PC-9 (cell line): ENCODE data around the gene ZSCAN1.

Source experiments
- EZH2 ChIP-seq: fragments of 200-600 bp; sonication (generic); IDR thresholded peaks from 2 replicates; pipeline ENCODE4 v1.8.0; 2017; ENCODE audit warnings: antibody characterized with exemption, low read depth
- TF ChIP-seq, protein P1 (sequence below): fragments of 200-600 bp; sonication (generic); conservative IDR thresholded peaks from 2 replicates; pipeline ENCODE4 v1.6.1; 2017; ENCODE audit warnings: mixed run types, antibody characterized with exemption, mild to moderate bottlenecking, moderate library complexity

DNA sequence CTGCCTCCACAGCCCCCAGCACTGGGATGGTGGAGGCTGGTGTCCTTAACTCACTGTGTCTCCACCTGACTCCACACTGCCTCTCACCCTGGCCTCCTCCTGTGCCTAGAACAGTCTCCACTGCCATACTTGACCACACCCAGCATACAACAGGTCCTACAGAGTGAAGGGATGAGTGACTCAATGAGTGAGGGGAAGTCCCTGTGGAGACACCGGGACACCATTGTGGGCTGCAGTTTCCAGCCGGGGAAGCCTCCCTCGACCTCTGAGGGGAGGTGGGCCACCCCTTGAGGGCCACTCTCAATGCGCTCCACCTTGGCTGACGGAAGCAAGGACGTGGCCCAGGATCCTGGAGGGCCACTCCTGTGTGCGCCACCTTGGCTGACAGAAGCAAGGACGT is 22.4 kb downstream of the ZSCAN1 start:
- TF ChIP-seq, protein P1, sequence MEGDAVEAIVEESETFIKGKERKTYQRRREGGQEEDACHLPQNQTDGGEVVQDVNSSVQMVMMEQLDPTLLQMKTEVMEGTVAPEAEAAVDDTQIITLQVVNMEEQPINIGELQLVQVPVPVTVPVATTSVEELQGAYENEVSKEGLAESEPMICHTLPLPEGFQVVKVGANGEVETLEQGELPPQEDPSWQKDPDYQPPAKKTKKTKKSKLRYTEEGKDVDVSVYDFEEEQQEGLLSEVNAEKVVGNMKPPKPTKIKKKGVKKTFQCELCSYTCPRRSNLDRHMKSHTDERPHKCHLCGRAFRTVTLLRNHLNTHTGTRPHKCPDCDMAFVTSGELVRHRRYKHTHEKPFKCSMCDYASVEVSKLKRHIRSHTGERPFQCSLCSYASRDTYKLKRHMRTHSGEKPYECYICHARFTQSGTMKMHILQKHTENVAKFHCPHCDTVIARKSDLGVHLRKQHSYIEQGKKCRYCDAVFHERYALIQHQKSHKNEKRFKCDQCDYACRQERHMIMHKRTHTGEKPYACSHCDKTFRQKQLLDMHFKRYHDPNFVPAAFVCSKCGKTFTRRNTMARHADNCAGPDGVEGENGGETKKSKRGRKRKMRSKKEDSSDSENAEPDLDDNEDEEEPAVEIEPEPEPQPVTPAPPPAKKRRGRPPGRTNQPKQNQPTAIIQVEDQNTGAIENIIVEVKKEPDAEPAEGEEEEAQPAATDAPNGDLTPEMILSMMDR = no peak
- no peak for TF ChIP-seq EZH2
